Measurements from ENCODE around the gene ALG10B. TPM values are rescaled to one million over a fixed set of nuclear protein-coding genes. Genes with fewer than 3 reads are reported as not detected.

ALG10B gene
- total and polyA plus RNA-seq, 2 of the 8 experiments (the other 6 are each of a cell fraction or from before 2014, with no cell fraction given): 3.2 to 5.4 TPM

GRCh38 chr12:38367506-38367905, 50.9 kb downstream of the ALG10B start (continued):
- TF ChIP-seq CHD7 (IDR thresholded peaks at IDR 0.05; ENCODE audit: insufficient replicate concordance, low read length) (no peak), TCF12 (IDR thresholded peaks at IDR 0.05; ENCODE audit: low read depth, low read length) (no peak), EZH2 (IDR thresholded peaks at IDR 0.05; ENCODE audit: low read depth, low read length, severe bottlenecking) (no peak)
